HG03097 (cell line): ENCODE data around the gene PLD1.

ENCODE experiments used
- ATAC-seq: cut with Tn5 transposase; IDR thresholded peaks from one replicate; pipeline ENCODE4 v1.9.1; 2021; ENCODE audit not compliant: unreplicated experiment, low FRiP score

The PLD1 gene

DNA sequence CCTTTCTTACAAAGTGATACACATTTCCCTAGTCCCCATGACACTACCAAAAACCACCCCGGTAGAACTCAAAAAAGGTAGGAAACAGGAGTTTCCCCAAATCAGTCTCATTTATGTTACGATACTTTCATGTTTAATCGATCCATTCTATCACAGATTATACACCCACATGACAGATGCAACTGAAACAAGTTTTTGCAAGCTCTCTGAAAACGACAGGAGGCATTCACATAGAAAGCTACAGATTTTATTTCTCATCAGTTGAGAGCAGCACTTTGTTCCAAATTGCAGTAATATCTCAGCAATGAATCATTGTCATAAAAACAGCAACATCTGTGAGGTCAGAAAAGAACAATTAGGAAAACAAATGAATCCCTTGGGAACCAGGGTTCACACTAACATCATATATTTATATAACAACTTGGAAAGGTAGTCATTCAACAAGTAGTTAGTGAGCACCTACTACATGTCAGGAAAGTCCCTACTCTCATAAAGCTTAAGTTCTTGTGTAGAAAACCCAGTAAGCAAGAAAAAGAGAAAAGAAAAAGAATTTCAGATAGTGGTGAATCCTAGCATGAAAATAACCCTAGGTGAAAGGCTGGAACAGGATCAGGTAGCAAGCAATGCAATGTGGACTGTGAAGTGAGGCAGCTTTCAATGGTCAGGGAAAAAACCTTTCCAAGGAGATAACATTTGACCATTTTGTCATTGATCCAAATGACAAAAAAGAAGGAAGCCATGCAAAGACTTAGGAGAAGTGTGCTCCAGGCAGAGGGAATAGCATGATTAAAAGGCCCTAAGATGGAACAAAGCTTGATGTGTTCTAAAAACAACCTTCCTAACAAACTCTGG lies 8.3 kb downstream of the PLD1 start:
- no peak for ATAC-seq

GRCh38 chr3:171799501-171799900 lies 10.8 kb downstream of the PLD1 start:
- ATAC-seq: no peak

DNA sequence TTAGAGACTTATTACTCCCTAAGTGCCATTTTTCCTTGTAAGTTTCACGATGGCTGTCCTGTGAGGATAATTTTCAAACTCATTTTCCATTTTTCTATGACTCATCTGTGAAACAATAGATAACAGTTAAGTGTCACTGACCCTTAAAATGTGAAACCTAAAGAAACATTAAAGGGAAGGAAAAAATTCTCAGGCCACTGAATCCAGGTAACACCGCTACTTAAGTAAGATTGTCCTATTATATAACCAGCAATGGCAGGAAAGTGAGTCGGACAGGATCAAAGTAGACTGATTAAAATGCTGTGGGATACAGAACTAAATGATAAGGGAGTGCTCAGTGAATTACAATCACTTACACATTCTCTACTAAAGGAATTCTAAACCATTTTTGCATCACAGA lies 12.4 kb downstream of the PLD1 start:
- ATAC-seq: no peak

DNA sequence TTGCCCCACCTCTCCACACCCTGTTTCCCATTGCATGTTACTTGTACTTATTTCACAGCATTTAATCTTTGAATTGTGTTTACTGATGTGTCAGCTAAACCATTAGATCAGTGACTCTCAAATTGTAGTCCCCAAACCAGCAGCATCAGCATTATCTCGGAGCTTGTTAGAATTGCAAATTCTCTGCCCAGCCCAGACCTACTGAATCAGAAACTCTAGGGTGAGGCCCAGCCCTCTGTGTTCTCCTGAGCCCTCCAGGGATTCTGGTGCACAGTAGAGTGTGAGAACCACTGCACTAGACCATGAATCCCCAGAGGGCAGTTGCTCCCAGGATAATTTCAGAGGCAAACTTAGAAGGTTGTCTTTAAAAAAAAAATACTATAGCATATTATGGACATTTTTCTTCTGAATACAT lies 13.0 kb downstream of the PLD1 start:
- ATAC-seq: no peak

DNA sequence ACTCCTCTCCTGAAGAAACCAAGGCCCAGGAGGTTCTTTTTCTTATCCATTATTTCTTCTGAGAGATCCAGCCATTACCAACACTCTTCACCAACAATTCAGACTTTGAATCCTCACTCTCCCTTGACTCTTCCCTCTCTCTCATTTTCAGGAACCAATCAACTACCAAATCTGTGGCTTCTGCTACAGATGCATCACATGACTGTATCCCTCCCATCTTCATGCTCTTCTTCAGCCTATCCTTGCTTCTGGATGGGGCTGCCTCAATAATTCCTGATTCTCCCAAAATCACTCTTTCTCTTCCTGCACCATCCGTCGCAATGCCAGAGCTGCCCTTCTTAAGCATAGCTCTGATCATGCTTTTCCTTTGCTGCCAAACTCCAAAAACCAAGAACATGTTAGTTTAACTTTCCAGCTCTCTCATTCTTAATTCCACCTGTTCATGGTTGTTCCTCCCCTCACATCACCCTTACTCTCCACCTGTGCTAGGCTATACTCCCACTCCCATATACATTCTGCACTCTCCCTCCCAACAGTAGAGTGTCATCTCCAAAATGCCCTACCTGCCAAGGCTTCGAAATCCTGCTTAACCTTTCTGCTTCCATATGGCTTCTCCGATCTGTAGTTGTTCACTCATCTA lies 13.5 kb downstream of the PLD1 start:
- ATAC-seq: no peak

DNA sequence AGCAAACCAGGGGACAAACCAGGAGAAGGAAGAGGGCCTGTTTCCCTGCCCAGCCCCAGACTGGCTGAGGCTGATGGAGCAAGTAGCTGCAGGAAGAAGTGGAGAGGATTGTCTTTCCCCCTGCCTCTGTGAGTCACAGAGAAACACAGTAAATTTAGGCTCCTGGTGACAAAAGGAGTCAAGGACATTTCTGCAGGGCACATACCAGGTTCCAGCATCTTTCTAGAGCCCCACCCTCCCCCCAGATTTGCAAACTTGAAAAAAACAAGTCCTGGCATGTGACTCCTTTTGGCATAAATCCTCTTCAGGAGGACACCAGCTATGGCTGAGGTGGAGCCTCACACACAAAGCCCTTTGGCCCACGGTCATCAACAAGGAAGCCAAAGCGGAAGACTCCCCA lies 17.8 kb downstream of the PLD1 start:
- ATAC-seq: no peak

DNA sequence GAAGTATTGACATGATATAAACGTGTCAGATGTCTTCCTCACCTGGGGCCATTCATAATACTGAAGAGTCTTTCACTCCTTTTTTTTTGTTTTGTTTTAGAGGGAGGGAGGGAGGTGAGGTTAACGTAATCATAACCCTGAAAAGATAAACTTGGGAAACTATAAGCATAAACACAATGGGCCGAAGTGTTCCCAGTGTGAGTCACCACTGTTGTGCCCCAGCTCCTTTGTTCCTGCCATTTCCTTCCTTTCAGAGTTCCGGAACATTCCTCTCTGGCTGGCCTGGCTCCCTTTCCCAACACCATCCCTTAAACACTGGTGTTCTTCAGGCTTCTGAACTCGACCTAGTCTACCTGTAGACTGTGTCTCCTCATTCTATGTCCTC lies 18.6 kb downstream of the PLD1 start:
- no peak for ATAC-seq

DNA sequence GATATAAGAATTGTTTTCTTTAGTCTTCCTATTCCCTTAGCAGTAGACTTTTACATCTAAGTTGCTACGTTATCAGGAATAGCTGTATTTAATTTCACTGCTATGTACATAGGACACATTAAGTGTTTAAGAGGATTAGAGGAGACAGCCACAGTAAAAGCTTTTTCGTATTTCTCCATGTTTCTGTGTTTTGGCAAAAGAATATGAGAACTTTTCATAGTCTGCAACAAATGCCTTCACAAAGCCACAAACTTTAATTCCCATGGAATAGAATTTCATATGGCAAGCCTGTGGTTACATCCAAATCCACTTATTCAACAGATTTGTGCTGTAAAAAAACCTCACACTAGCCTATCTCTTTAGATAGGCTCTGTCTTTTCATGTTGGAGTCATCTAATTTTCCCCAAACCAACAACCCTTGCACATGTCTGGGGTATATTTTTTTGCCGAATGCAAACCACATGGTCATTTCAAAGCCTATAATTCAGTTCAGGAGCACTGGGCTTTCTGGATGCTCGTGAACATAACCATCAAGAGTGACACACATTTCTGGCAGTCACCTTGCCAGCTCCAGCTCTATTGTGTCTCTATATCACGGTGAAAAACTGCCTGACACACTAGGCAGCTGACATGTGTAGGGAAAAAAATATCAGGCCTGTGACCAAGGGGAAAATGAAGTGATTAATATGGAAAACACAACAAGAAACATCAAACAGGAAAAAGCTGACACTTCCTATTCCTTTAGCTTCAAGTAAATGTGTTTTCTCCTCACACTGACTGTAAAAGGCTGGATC lies 19.2 kb downstream of the PLD1 start:
- ATAC-seq: no peak

GRCh38 chr3:171790574-171790897 lies 19.7 kb downstream of the PLD1 start:
- no peak for ATAC-seq

DNA sequence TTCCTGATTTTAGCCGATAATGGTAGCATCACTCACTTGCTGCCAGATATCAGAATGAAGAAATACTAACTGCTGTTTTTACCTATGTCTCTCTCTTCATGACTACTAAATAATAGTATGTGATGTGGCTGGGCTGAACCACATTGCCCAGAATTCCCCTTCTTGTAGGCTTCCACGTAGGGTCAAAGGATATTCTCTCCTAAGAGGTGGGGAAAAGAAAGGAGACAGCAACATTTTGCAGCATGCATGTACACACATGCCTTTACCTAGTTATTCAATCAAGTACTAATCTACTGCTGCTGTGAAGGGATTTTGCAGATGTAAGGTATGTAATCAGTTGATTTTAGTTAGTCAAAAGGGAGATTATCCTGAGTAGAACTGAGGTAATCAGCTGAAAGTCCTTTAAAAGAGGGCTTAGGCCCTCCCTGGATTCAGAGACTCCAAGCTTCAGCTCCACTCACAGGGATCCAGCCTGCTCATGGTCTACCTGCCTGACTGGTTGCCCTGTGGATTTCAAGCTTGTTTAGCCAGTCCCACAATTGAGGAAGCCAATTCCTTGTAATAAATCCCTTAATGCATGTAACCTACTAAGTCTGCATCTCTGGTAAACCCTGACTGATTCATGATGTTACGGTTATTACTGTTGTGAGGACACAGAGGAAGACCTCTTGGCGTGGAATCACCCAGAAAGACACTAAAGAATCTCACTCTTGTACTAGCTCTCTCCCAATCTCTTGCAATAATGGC lies 20.4 kb downstream of the PLD1 start:
- ATAC-seq: no peak

DNA sequence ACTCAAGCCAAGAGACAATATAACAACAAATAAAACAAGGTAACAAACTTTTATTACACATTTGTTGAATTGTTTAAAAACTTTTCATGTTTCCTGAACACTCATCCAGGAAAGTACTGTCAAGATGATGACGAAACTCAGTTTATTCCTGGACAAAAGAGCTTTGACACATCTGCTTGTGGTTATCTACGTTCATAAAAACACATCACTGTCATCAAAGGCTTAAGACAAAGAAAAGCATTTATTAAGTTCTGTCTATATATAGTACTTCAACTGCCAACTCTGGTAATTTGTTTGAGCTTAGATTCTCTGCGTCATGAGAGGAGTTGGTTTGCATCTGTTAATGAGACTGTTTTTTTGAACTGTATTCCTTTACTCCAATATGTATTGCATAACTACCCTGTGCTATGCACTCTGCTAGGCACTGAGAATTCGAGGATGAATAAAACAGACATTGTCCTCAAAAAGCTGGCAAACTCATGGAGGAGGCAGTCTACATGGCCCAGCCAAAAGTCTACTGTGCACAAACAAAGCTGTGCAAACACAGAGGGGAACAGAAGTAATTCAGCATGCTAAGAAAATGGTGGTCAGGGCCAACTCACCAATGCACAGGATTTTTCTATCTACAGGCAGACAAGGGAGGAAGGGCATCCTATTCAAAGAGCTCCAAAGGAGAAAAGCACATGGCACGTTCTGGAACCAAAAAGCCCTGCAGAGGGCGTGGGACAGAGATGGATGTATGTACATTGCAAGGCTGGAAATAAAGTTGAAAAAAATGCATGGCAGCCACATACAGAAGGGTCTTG lies 21.5 kb downstream of the PLD1 start:
- no peak for ATAC-seq

DNA sequence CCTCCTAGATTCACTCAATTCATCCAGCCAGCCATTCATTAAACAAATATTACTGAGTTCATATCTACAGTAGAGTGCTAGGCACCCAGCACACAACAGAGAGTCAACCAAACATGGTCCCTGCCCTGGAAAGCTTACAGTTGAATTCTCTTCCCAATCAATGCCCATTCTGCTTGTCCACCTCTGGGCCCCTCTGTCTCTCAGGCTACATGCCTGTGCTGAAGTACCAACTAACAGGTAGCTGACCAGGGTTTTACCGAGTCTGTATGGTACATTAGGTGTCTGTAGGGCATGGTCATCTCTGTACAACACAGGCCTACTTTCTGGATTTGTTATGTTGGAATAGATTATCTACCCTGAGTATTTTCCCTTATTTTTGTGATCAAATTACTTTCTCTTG lies 23.3 kb downstream of the PLD1 start:
- ATAC-seq: no peak

GRCh38 chr3:171784937-171785336 lies 25.3 kb downstream of the PLD1 start:
- no peak for ATAC-seq

- no peak for ATAC-seq
Measured at GRCh38 chr3:171784387-171784786, 25.9 kb downstream of the PLD1 start.

- ATAC-seq: no peak
Measured at GRCh38 chr3:171783626-171784025, 26.7 kb downstream of the PLD1 start.

- no peak for ATAC-seq
Measured at GRCh38 chr3:171783086-171783485, 27.2 kb downstream of the PLD1 start.

GRCh38 chr3:171782617-171783016 lies 27.7 kb downstream of the PLD1 start:
- ATAC-seq: no peak

- ATAC-seq: no peak
Measured at GRCh38 chr3:171781711-171782127, 28.6 kb downstream of the PLD1 start.

DNA sequence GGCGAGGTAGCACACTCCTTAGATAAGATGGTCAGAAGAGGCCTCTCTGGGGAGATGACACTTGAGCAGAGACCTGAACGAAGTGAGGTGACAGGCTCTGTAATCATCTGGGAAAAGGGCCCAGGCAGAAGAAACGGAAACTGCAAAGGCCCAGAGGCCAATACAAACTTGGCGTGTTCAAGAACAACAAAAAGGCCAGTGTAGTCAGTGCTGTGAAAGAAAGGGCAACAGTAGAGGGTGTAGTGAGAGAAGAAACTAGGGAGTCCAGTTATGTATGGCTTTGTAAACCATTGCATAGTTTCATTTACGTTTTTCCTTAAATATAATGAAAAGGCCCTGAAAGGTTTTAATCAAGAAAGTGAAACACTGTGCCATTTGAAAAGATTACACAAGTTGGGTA lies 31.8 kb downstream of the PLD1 start:
- no peak for ATAC-seq

DNA sequence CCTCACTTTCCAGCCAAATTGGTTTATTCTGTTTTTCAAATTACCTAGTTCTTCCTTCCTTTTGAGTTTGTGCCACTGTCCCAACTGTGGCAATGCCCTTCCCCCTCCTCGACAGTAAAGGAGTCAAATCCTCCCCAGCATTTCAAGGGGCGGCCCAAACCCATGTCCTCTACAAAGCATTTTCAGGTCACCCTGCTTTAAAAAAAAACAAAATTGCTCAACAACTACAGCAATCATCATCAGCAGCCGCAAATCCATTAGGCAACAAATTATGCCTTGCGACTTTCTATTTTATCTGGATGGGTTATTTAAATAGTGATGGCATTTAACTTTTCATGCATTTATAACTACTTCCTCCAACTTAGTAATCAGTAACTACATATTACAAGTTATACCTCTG lies 32.7 kb downstream of the PLD1 start:
- ATAC-seq: no peak
